ENCODE data around the gene WDCP. TPM values are rescaled to one million over a fixed set of nuclear protein-coding genes. Genes with fewer than 3 reads are reported as not detected.
A peak's percentile ranks its signal among the peaks of the same experiment; 100 is the strongest.

The WDCP gene
- total RNA-seq, 6 donors from 2014 or later = 1.0 to 10.6 (median 4.6) TPM

DNA sequence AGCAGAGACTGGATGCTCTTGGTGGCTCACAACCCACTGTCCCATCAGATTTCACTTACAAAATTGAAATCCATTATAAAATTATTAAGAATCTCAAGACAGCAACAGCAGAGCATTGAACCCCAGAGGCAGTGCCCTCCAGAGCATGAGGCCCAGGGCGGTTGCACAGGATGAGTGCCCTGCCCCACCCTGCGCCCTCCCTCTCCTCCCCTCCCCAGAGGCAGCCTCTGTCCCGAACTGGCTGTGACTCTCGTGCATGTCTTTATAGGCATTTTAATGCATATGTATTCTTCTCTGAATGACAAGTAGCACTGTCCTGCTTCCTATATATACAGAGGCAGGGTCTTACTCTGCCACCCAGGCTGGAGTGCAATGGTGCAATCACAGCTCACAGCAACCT, 26.9 kb downstream of the WDCP start:
- Histone ChIP-seq H3K9me3 (no peaks in the 10 kb centered on the region), H3K4me3 (no peak overlapping the region), H3K36me3 (peaks cover 0 to 22% (median 12%) of the 10 kb centered on the region in 4 donors), H3K27ac (no peak overlapping the region), H3K4me1 (no peaks in the 10 kb centered on the region), H3K27me3 (no peaks in the 10 kb centered on the region)
- 76 to 87% methylated on average over 3 to 4 of the region's 4 CpGs for WGBS, 2 donors
- TF ChIP-seq POLR2A (IDR thresholded peaks at IDR 0.05) (no peak), POLR2AphosphoS5 (IDR thresholded peaks at IDR 0.05) (no peak), EP300 (IDR thresholded peaks at IDR 0.05) (no peak)
- TF ChIP-seq, protein P1, sequence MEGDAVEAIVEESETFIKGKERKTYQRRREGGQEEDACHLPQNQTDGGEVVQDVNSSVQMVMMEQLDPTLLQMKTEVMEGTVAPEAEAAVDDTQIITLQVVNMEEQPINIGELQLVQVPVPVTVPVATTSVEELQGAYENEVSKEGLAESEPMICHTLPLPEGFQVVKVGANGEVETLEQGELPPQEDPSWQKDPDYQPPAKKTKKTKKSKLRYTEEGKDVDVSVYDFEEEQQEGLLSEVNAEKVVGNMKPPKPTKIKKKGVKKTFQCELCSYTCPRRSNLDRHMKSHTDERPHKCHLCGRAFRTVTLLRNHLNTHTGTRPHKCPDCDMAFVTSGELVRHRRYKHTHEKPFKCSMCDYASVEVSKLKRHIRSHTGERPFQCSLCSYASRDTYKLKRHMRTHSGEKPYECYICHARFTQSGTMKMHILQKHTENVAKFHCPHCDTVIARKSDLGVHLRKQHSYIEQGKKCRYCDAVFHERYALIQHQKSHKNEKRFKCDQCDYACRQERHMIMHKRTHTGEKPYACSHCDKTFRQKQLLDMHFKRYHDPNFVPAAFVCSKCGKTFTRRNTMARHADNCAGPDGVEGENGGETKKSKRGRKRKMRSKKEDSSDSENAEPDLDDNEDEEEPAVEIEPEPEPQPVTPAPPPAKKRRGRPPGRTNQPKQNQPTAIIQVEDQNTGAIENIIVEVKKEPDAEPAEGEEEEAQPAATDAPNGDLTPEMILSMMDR (IDR thresholded peaks at IDR 0.05) = no peak
- ATAC-seq (ENCODE audit: low FRiP score in 2 of 2) (no peak), DNase-seq (no peak)

DNA sequence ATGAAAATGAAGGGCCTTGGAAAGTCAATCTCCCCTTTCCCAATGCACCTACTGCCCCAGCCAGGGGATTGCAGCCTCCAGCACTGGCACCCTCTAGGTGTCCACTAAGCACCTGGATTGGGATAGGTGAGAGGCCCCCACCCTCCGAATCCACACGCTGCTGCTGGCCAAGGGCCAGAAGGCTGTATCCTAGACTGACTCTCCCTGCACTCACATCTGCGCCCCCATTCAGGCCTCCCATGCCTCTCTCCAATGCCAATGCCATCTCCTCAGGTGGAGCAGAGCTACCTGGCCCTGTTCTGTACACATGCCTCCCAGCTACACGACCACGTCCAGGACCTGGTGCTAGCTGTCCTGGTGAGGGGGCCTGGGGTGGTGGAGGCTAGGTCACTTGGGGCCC, 27.5 kb downstream of the WDCP start:
- Histone ChIP-seq H3K27me3 (no peaks in the 10 kb centered on the region), H3K9me3 (no peaks in the 10 kb centered on the region), H3K36me3 (peaks cover 0 to 18% (median 10%) of the 10 kb centered on the region in 4 donors), H3K4me1 (no peaks in the 10 kb centered on the region), H3K27ac (no peak overlapping the region), H3K4me3 (no peak overlapping the region)
- 87 to 91% methylated on average over 5 of the region's 5 CpGs for WGBS, 2 donors
- ATAC-seq (ENCODE audit: low FRiP score in 2 of 2) (no peak), DNase-seq (no peak)
- no peak for TF ChIP-seq POLR2A (IDR thresholded peaks at IDR 0.05)
- TF ChIP-seq, protein P1 (IDR thresholded peaks at IDR 0.05) = no peak
- no peak for TF ChIP-seq POLR2AphosphoS5 (IDR thresholded peaks at IDR 0.05)
- TF ChIP-seq EP300 (IDR thresholded peaks at IDR 0.05) = no peak

DNA sequence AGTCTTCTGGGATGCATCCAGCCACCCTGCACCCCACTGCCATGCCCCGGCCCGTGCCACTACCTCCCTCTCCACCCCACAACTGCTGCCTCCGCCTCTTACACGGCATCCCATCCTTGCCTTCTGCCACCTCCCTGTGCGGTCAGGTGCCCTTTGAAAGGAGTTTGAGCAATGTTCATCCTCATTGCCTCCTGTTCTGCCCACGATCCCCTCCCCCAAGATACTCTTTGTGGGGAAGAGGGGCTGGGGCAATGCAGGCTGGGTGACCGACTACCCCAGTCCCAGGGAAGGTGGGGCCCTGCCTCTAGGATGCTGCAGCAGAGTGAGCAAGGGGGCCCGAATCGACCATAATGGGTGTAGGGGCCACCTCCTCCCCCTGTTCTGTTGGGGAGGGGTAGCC, 28.9 kb downstream of the WDCP start:
- Histone ChIP-seq H3K36me3 (peaks cover 0 to 9% (median 6%) of the 10 kb centered on the region in 4 donors), H3K4me1 (no peaks in the 10 kb centered on the region), H3K4me3 (no peak overlapping the region), H3K27me3 (no peaks in the 10 kb centered on the region), H3K9me3 (no peaks in the 10 kb centered on the region), H3K27ac (no peak overlapping the region)
- 83 to 89% methylated on average over 9 of the region's 9 CpGs for WGBS, 2 donors
- no peak for ATAC-seq (ENCODE audit: low FRiP score in 2 of 2)
- TF ChIP-seq, protein P1 (IDR thresholded peaks at IDR 0.05) = no peak
- TF ChIP-seq POLR2AphosphoS5 (IDR thresholded peaks at IDR 0.05) (no peak), EP300 (IDR thresholded peaks at IDR 0.05) (no peak), POLR2A (IDR thresholded peaks at IDR 0.05) (no peak)
- DNase-seq = no peak

DNA sequence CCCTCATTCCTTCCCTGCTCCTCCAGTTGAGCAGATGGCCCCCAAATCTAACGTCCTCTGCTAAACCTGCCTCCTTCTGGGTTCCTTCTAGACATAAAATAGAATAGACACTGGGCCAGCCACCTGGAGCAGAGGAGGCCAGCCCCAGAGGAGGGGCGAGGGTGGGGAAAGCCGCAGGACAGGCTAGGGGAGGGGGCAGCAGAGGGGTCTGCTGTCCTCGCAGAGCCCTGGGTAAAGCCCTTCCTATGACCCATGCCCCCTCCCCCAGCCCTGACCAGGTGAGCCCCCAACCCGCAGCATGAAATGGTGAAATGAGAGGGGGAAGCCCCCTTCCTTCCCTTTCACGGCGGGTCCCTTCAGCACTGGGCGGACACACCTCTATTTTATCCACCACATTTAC, 29.5 kb downstream of the WDCP start:
- H3K36me3 ChIP-seq = peaks cover 0 to 3% (median 1%) of the 10 kb centered on the region in 4 donors
- TF ChIP-seq EP300 (IDR thresholded peaks at IDR 0.05) = no peak
- 79 to 89% methylated on average over 7 to 8 of the region's 8 CpGs for whole genome bisulfite sequencing, 2 donors
- ATAC-seq (ENCODE audit: low FRiP score in 2 of 2) (no peak), DNase-seq (no peak)
- no peak overlapping the region for H3K4me3 ChIP-seq
- H3K4me1 ChIP-seq = no peaks in the 10 kb centered on the region
- H3K9me3 ChIP-seq = no peaks in the 10 kb centered on the region
- H3K27me3 ChIP-seq = no peaks in the 10 kb centered on the region
- H3K27ac ChIP-seq = no peak overlapping the region

DNA sequence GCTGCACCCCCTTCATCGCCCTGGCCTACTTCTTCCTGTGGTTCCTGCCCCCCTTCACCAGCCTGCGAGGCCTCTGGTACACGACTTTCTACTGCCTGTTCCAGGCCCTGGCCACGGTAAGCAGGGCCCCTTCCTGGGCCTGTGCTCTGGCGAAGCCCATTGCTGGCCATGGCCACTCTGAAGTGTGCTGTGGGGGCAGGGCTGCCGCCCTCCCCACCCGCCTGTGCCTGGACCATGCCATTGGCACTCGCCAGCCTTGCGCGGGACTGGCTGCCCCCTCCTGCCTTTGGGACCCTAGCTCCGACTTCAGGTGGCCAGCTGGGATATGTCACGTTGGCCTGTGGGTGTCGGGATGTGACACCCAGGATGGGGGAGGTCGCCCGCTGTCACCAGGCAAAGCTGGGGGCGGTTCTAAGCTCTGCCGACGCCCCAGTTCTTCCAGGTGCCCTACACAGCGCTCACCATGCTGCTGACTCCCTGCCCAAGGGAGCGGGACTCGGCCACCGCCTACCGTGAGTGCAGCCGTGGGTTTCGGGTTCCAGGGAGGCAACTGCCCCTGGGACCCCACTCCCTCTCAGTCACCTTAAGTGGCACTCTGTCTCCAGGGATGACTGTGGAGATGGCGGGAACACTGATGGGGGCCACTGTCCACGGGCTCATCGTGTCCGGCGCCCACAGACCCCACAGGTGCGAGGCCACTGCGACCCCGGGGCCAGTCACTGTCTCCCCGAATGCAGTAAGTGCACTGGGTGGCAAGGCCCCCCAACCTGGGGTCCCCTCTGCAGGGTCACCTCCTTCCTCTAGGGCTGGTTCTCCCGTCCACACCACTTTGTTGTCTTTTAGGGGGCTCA, 30.1 kb downstream of the WDCP start:
- TF ChIP-seq EP300 (IDR thresholded peaks at IDR 0.05) (no peak), POLR2A (IDR thresholded peaks at IDR 0.05) (no peak), POLR2AphosphoS5 (IDR thresholded peaks at IDR 0.05) (no peak)
- TF ChIP-seq, protein P1 (IDR thresholded peaks at IDR 0.05) = no peak
- ATAC-seq (ENCODE audit: low FRiP score in 2 of 2) (peak in 1 of 2 donors; percentile 8), DNase-seq (no peak)
- 91 to 96% methylated on average over 21 to 32 of the region's 35 CpGs for WGBS, 2 donors
- Histone ChIP-seq H3K36me3 (no peaks in the 10 kb centered on the region), H3K4me1 (no peaks in the 10 kb centered on the region), H3K4me3 (no peak overlapping the region), H3K27ac (no peak overlapping the region), H3K27me3 (no peaks in the 10 kb centered on the region), H3K9me3 (no peaks in the 10 kb centered on the region)

Data from upper lobe of left lung (tissue), 6 donors.